GM19023 (cell line): ENCODE measurements around the gene LAP3.
"Not testable (repeated sequence)": the region's sequence is repeated elsewhere in the genome, so short reads cannot be mapped to it uniquely, and the experiment has no call there.

Source experiments
- ATAC-seq: cut with Tn5 transposase; IDR thresholded peaks from one replicate; pipeline ENCODE4 v1.9.1; 2021; ENCODE audit warnings: mild to moderate bottlenecking, moderate library complexity; ENCODE audit not compliant: unreplicated experiment

LAP3 gene

DNA sequence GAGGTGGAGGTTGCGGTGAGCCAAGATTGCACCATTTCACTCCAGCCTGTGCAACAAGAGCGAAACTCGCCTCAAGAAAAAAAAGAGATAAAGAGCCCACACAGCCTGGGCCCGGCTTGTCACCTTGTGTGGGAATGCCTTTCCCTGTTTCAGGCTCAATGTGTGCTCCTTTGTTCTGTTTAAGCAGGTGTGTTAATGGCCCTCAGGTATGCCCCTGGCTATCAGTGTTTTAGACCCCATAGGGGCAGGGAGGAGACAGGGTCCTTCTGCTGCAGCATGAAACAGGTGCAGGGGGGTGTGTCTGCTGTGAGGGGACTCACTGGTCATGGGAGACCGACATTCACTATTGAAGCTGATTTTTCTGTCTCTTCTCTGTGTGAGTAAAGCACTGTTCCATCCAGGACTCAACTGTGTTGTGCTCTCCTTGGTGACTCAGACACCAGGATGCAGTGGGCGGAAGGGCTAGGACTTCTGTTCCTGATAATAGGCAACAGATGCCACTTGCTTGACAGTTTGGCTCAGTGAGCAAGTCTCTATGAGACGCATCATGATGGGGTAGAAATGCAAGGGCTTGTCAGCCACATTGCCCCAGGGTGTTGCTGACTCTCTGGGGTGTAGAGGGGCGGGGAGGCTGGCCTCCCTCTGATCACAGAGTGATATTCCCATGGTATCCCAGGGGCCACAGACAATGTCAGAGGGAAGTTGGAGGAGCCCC, 15.6 kb upstream of the LAP3 start:
- ATAC-seq = no peak

GRCh38 chr4:17562157-17562556, 14.8 kb upstream of the LAP3 start:
- ATAC-seq = no peak

GRCh38 chr4:17565846-17566245, 11.2 kb upstream of the LAP3 start:
- no peak for ATAC-seq

GRCh38 chr4:17567271-17567670, 9.7 kb upstream of the LAP3 start:
- ATAC-seq = no peak

- no peak for ATAC-seq
These were observed 2.8 kb upstream of the LAP3 start for GRCh38 chr4:17574206-17574605.

GRCh38 chr4:17575177-17575576, 1.8 kb upstream of the LAP3 start:
- ATAC-seq = not testable (repeated sequence)

DNA sequence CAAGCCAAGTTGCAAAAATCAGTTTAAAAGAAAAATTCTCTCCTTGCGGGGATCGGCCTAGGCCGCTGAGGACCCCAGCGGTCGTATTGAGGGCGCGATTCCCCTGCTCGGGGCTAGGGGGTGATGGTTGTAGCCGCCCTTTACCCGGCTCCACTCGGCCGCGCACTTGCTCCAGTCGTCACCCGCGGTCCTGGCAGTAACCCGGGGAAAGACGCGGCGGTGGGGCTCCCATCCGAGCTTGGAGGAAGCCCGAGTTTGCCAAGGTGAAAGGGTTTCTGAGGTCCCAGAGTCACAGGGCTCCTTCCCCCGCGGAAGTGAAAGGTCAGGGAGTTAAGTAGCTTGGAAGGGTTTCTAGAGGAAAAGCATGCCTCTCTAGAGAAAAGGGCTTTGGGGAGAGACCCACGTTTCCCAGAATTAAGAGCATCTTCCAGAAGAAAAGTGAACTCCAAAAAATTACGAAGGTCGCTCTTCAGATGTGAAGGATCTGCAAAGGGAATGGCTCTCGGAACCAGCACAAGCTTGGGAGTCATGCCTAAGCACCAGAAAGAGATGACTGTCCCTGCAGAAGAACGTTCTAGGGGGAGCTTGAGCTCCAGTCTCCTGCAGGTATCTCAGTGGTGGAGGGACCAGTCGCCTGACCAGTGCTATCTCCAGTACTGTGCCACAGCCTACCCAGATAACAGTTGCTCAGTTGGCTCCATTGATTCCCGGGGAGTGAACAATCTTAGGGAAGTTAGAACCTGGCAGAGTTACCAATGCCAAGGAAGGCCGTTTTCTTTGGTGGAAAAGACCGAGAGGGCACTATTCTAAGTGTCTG, 875 bp downstream of the LAP3 start:
- peak; percentile 12 for ATAC-seq

GRCh38 chr4:17578482-17578891, 1.5 kb downstream of the LAP3 start:
- ATAC-seq = peak; percentile 18

- no peak for ATAC-seq
These were observed 4.0 kb downstream of the LAP3 start for GRCh38 chr4:17580969-17581368.

GRCh38 chr4:17583276-17583675, 6.3 kb downstream of the LAP3 start:
- ATAC-seq = no peak

DNA sequence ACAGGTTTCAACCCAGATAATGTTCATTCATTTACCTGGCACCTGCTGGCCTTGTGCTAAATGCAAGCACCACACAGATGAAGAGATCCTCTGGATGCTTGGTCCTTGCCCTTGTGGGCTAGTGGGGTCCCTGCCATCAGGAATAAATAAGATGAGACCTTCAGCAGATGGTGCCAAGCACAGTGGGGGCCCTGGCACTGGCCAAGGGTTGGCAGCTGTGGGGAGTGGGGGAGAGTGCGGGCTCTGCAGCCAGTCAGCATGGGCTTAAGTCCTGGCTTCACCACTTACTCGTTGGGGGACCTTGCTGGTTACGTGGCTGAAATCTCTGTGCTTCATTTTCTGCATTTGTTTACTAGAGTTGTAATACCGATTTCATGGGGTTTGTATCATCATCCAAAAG, 6.9 kb downstream of the LAP3 start:
- no peak for ATAC-seq

DNA sequence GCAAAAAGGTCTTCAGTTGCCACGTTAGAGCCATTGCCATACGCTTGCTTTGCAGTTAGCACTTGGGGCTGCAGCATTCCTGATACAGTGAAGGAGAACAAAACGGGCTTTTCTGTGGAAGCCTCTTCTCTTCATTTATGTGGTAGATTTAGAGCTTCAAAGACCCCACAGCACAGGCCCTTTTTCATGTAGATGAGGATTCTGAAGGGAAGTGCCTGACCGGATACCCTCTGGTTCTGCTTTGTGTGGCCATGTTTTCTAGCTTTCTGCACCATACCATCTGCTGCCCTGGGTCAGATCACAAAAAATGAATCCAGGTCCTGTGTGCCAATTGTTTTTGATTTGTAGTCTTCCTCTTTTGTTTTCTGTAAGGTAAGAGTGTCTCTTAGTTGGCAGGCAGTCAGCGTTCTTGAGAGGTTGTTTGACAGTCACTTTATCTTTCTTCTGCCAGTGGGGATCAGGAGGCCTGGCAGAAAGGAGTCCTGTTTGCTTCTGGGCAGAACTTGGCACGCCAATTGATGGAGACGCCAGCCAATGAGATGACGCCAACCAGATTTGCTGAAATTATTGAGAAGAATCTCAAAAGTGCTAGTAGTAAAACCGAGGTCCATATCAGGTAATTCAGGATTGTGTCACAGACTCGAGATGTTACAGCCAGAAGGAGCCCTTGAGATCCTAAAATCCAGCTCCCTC, 7.7 kb downstream of the LAP3 start:
- no peak for ATAC-seq

DNA sequence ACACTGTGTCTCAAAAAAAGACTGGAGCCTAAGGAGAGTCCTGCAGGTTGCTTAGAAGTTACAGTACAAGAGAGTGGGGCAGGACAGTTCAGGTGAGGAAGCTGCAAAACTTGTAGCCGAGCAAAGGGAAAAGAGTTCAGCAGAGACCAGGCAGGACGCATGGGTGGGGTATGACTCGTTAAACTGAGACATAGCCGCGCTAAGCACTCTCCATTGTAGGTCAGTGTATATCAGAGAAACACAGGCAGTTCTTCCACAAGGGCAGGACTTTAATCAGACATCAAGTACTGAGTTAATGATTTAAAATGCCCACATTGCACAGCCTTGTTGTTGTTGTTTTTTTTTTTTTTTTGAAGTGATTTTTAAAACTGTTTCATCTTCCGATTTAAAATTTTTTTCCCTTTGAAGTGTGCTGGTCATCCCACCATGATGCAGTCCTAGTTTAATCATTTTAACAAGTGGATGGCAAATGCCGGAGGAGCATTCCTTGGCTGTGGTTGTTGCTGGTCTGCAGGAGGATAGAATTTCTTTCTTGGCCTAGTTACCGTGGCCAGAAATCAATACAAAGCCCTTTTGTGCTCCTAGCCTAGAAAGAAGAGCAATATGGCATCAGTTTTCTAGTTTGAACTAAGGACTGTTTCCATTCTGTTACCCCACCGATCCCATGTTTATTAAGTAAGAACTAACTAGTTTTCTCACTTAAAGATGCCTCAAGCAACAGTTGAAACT, 10.3 kb downstream of the LAP3 start:
- ATAC-seq = no peak

- no peak for ATAC-seq
These were observed 12.4 kb downstream of the LAP3 start for GRCh38 chr4:17589355-17589754.

DNA sequence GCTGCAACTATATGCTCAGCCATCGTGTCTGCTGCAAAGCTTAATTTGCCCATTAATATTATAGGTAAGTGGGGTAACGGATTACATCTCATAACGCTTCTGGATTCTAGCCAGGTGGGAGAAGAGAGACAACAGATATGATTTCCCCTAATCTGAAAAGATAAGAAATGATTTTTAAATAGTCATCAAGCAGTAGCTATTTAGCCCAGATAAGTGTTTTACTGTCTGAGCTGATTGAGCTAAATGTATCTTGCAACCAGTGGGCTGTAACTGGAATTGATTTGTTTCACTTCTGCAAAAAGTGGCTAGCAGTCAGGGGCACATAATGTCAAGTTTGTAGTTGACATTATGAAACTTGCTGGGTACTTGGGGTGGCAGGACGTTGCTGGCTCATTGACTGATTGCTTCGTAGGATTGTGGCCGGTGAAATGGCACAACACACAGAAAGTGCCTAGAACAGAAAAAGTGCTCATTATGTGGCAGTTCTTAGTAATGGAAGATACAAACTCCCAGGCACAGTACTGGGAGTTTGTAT, 18.5 kb downstream of the LAP3 start:
- peak; percentile 80 for ATAC-seq

- ATAC-seq = no peak
These were observed 20.5 kb downstream of the LAP3 start for GRCh38 chr4:17597517-17597916.

GRCh38 chr4:17599826-17600225, 22.8 kb downstream of the LAP3 start:
- no peak for ATAC-seq

GRCh38 chr4:17605236-17605635, 28.2 kb downstream of the LAP3 start:
- no peak for ATAC-seq

DNA sequence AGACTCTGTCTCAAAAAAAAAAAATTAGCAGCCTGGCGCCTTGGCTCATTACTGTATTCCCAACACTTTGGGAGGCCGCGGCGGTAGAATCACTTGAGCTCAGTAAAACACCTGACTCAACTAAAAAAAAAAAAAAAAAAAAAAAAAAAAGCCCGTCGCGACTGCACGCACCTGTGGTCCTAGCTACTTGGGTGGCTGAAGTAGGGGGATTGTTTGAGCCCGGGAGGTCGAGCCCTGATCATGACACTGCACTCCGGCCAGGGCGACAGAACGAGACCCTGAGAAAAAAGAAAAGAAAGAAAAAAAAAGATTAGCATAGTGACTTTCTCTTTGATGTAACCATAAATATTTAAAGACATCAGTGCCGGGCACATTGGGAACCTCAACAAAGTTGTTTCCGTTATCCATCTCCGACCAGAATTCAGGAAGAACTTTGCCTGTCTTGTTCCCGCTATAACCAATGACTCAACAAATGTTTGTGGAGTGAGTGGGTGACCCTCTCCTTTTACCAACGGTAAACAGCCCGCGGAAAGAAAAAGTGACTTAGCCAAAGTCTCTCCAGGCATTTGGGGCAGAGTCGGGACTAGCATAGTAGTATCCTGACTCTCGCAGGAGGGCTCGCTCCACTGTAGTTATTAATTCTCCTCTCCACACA, 36.9 kb downstream of the LAP3 start:
- peak; percentile 58 for ATAC-seq
